ENCODE results near the gene NUP98.

Gene NUP98

GRCh38 chr11:3709977-3710376 lies 87.4 kb downstream of the NUP98 start:
- Histone ChIP-seq H3K27ac (ENCODE audit: low read length) (no peak overlapping the region), H2AFZ (ENCODE audit: low read depth, low read length) (no peak overlapping the region), H3K9ac (ENCODE audit: low read depth, low read length) (no peak overlapping the region), H3K4me1 (ENCODE audit: insufficient read depth, low read length) (no peaks in the 10 kb centered on the region), H3K27me3 (ENCODE audit: insufficient read depth, low read length, poor library complexity) (no peaks in the 10 kb centered on the region), H3K4me3 (ENCODE audit: low read depth in 1 of 2, low read length in 2 of 2) (no peak overlapping the region), H3K79me2 (ENCODE audit: insufficient read depth, low read length) (no peaks in the 10 kb centered on the region), H3K9me3 (ENCODE audit: insufficient read depth, low read length, severe bottlenecking) (no peaks in the 10 kb centered on the region), H3K4me2 (ENCODE audit: insufficient read depth, low read length) (no peak overlapping the region), H4K20me1 (ENCODE audit: insufficient read depth, low read length) (no peaks in the 10 kb centered on the region), H3K36me3 (ENCODE audit: insufficient read depth, low read length) (peaks cover 93% of the 10 kb centered on the region)
- TF ChIP-seq CTCF (IDR thresholded peaks at IDR 0.05; ENCODE audit: borderline replicate concordance, extremely low read depth, low read length, poor library complexity, severe bottlenecking) (no peak), EZH2 (IDR thresholded peaks at IDR 0.05; ENCODE audit: borderline replicate concordance, low read depth, low read length, severe bottlenecking) (no peak)
- DNase-seq (no peak), ATAC-seq (ENCODE audit: insufficient read depth, low read depth) (no peak)

- peaks cover 93% of the 10 kb centered on the region for H3K36me3 ChIP-seq (ENCODE audit: insufficient read depth, low read length)
- no peak overlapping the region for H3K4me3 ChIP-seq (ENCODE audit: low read depth in 1 of 2, low read length in 2 of 2)
- no peaks in the 10 kb centered on the region for H4K20me1 ChIP-seq (ENCODE audit: insufficient read depth, low read length)
- no peak overlapping the region for H3K9ac ChIP-seq (ENCODE audit: low read depth, low read length)
- H3K79me2 ChIP-seq (ENCODE audit: insufficient read depth, low read length), result no peaks in the 10 kb centered on the region
- TF ChIP-seq CTCF (IDR thresholded peaks at IDR 0.05; ENCODE audit: borderline replicate concordance, extremely low read depth, low read length, poor library complexity, severe bottlenecking) (no peak), EZH2 (IDR thresholded peaks at IDR 0.05; ENCODE audit: borderline replicate concordance, low read depth, low read length, severe bottlenecking) (no peak)
- no peak overlapping the region for H3K27ac ChIP-seq (ENCODE audit: low read length)
- no peak overlapping the region for H2AFZ ChIP-seq (ENCODE audit: low read depth, low read length)
- DNase-seq (no peak), ATAC-seq (ENCODE audit: insufficient read depth, low read depth) (no peak)
- no peaks in the 10 kb centered on the region for H3K27me3 ChIP-seq (ENCODE audit: insufficient read depth, low read length, poor library complexity)
- H3K4me2 ChIP-seq (ENCODE audit: insufficient read depth, low read length), result no peak overlapping the region
- no peaks in the 10 kb centered on the region for H3K9me3 ChIP-seq (ENCODE audit: insufficient read depth, low read length, severe bottlenecking)
- H3K4me1 ChIP-seq (ENCODE audit: insufficient read depth, low read length), result no peaks in the 10 kb centered on the region
Measured at GRCh38 chr11:3707176-3707575, 90.2 kb downstream of the NUP98 start.

- Histone ChIP-seq H3K4me2 (ENCODE audit: insufficient read depth, low read length) (no peak overlapping the region), H3K27me3 (ENCODE audit: insufficient read depth, low read length, poor library complexity) (no peaks in the 10 kb centered on the region), H4K20me1 (ENCODE audit: insufficient read depth, low read length) (no peaks in the 10 kb centered on the region), H3K27ac (ENCODE audit: low read length) (no peak overlapping the region), H3K9ac (ENCODE audit: low read depth, low read length) (no peak overlapping the region), H2AFZ (ENCODE audit: low read depth, low read length) (no peak overlapping the region), H3K9me3 (ENCODE audit: insufficient read depth, low read length, severe bottlenecking) (no peaks in the 10 kb centered on the region), H3K4me3 (ENCODE audit: low read depth in 1 of 2, low read length in 2 of 2) (no peak overlapping the region), H3K79me2 (ENCODE audit: insufficient read depth, low read length) (no peaks in the 10 kb centered on the region), H3K36me3 (ENCODE audit: insufficient read depth, low read length) (peaks cover 96% of the 10 kb centered on the region), H3K4me1 (ENCODE audit: insufficient read depth, low read length) (no peaks in the 10 kb centered on the region)
- ATAC-seq (ENCODE audit: insufficient read depth, low read depth), result no peak
- no peak for TF ChIP-seq CTCF (IDR thresholded peaks at IDR 0.05; ENCODE audit: borderline replicate concordance, extremely low read depth, low read length, poor library complexity, severe bottlenecking)
- no peak for TF ChIP-seq EZH2 (IDR thresholded peaks at IDR 0.05; ENCODE audit: borderline replicate concordance, low read depth, low read length, severe bottlenecking)
- no peak for DNase-seq
Measured at GRCh38 chr11:3703383-3703782, 94.0 kb downstream of the NUP98 start.

- Histone ChIP-seq H3K4me3 (ENCODE audit: low read depth in 1 of 2, low read length in 2 of 2) (no peak overlapping the region), H2AFZ (ENCODE audit: low read depth, low read length) (no peak overlapping the region), H3K27ac (ENCODE audit: low read length) (no peak overlapping the region), H3K9ac (ENCODE audit: low read depth, low read length) (no peak overlapping the region), H3K4me2 (ENCODE audit: insufficient read depth, low read length) (no peak overlapping the region), H3K4me1 (ENCODE audit: insufficient read depth, low read length) (no peaks in the 10 kb centered on the region), H3K79me2 (ENCODE audit: insufficient read depth, low read length) (no peaks in the 10 kb centered on the region), H3K36me3 (ENCODE audit: insufficient read depth, low read length) (peaks cover 98% of the 10 kb centered on the region), H4K20me1 (ENCODE audit: insufficient read depth, low read length) (no peaks in the 10 kb centered on the region), H3K27me3 (ENCODE audit: insufficient read depth, low read length, poor library complexity) (no peaks in the 10 kb centered on the region), H3K9me3 (ENCODE audit: insufficient read depth, low read length, severe bottlenecking) (no peaks in the 10 kb centered on the region)
- ATAC-seq (ENCODE audit: insufficient read depth, low read depth) (no peak), DNase-seq (no peak)
- TF ChIP-seq CTCF (IDR thresholded peaks at IDR 0.05; ENCODE audit: borderline replicate concordance, extremely low read depth, low read length, poor library complexity, severe bottlenecking) (no peak), EZH2 (IDR thresholded peaks at IDR 0.05; ENCODE audit: borderline replicate concordance, low read depth, low read length, severe bottlenecking) (no peak)
Measured at GRCh38 chr11:3700910-3701309, 96.4 kb downstream of the NUP98 start.

Measured in DND-41 (cell line).